ENCODE results near the gene MLXIPL. TPM values are rescaled to one million over a fixed set of nuclear protein-coding genes. Genes with fewer than 3 reads are reported as not detected.
A peak's percentile ranks its signal among the peaks of the same experiment; 100 is the strongest.
"Not testable (repeated sequence)": the region's sequence is repeated elsewhere in the genome, so short reads cannot be mapped to it uniquely, and the experiment has no call there.

MLXIPL gene
- total and polyA plus RNA-seq, 11 donors = 0.42 to 10.1 (median 2.0) TPM

GRCh38 chr7:73611017-73611555 lies 13.2 kb downstream of the MLXIPL start:
- H3K36me3 ChIP-seq = no peaks in the 10 kb centered on the region
- H3K9me3 ChIP-seq = no peaks in the 10 kb centered on the region
- ATAC-seq (no peak), DNase-seq (no peak)
- peaks cover under 1 to 56% (median 18%) of the 10 kb centered on the region in 9 donors for H3K27me3 ChIP-seq
- intact Hi-C loops (cut with DNase I) = loop anchor here in 1 of 10 donors (2.0 kb wide), 1 partner anchor 114 kb away; no protein-coding TSS in a partner anchor
- no peak overlapping the region for H3K27ac ChIP-seq
- WGBS, 4 donors = 66 to 73% (median 68%) methylated on average over 11 of the region's 11 CpGs
- H3K4me3 ChIP-seq = no peak overlapping the region
- TF ChIP-seq POLR2A (IDR thresholded peaks at IDR 0.05) (no peak), CTCF (IDR thresholded peaks at IDR 0.05) (no peak)
- H3K4me1 ChIP-seq = peaks cover 0 to 6% (median 0%) of the 10 kb centered on the region in 12 donors

- H3K27me3 ChIP-seq = peaks cover 3 to 56% (median 19%) of the 10 kb centered on the region in 9 donors
- DNase-seq (no peak), ATAC-seq (no peak)
- no peaks in the 10 kb centered on the region for H3K9me3 ChIP-seq
- H3K27ac ChIP-seq = no peak overlapping the region
- 74 to 79% (median 78%) methylated on average over 4 of the region's 4 CpGs for WGBS, 4 donors
- intact Hi-C loops (cut with DNase I) = loop anchor here in 1 of 10 donors (2.0 kb wide), 1 partner anchor 115 kb away; no protein-coding TSS in a partner anchor
- TF ChIP-seq POLR2A (IDR thresholded peaks at IDR 0.05) = no peak
- TF ChIP-seq CTCF (IDR thresholded peaks at IDR 0.05) = no peak
- H3K4me3 ChIP-seq = no peak overlapping the region
- H3K36me3 ChIP-seq = no peaks in the 10 kb centered on the region
- H3K4me1 ChIP-seq = peaks cover 0 to 6% (median 0%) of the 10 kb centered on the region in 12 donors
Measured at GRCh38 chr7:73610105-73610504, 14.2 kb downstream of the MLXIPL start.

- not testable (repeated sequence) for H3K27ac ChIP-seq, H3K4me1 ChIP-seq, ATAC-seq, H3K36me3 ChIP-seq, H3K9me3 ChIP-seq, H3K4me3 ChIP-seq, DNase-seq
- WGBS, 4 donors = 52 to 65% (median 59%) methylated on average over 5 of the region's 5 CpGs
- peaks cover 3 to 49% (median 18%) of the 10 kb centered on the region in 9 donors for H3K27me3 ChIP-seq
- intact Hi-C loops (cut with DNase I) = loop anchor here (1.0 to 10.0 kb wide), 9 partner anchors 57 to 250 kb away; partner anchors contain the start of gene VPS37D (in 9 of the 10)
Measured at GRCh38 chr7:73607692-73607983, 16.7 kb downstream of the MLXIPL start.

- DNase-seq (peak; percentile 47 to 84 (median 49)), ATAC-seq (peak; percentile 55 to 75 (median 74))
- Histone ChIP-seq H3K4me1 (peaks cover 0 to 6% (median 0%) of the 10 kb centered on the region in 12 donors), H3K4me3 (no peak overlapping the region), H3K9me3 (no peaks in the 10 kb centered on the region), H3K36me3 (no peaks in the 10 kb centered on the region), H3K27me3 (peaks cover 3 to 45% (median 18%) of the 10 kb centered on the region in 9 donors), H3K27ac (no peak overlapping the region)
- intact Hi-C loops (cut with DNase I) = loop anchor here (1.0 to 10.0 kb wide), 9 partner anchors 58 to 250 kb away; partner anchors contain the start of gene VPS37D (in 9 of the 10)
- 2 to 17% (median 9%) methylated on average over 20 to 36 of the region's 36 CpGs for WGBS, 4 donors
- peak; percentile 90 to 97 (median 95) for TF ChIP-seq CTCF (IDR thresholded peaks at IDR 0.05)
- no peak for TF ChIP-seq POLR2A (IDR thresholded peaks at IDR 0.05)
Measured at GRCh38 chr7:73606801-73607691, 17.3 kb downstream of the MLXIPL start.
